ENCODE results near the gene SEC62.

DNA sequence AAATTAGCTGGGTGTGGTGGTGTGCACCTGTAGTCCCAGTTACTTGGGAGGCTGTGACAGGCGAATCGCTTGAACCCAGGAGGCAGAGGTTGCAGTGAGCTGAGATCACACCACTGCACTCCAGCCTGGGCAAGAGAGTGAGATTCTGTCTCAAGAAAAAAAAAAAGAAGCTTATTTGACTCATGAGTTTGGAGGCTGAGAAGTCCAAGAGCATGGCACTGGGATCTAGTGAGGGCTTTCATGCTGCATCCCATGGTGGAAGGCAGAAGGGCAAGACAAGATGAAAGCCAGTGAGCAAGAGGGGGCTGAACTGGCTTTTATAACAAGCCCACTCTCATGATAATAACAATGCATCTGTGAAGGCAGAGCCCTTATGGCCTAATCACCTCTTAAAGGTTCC, 33.4 kb downstream of the SEC62 start:
- TF ChIP-seq, protein P1, sequence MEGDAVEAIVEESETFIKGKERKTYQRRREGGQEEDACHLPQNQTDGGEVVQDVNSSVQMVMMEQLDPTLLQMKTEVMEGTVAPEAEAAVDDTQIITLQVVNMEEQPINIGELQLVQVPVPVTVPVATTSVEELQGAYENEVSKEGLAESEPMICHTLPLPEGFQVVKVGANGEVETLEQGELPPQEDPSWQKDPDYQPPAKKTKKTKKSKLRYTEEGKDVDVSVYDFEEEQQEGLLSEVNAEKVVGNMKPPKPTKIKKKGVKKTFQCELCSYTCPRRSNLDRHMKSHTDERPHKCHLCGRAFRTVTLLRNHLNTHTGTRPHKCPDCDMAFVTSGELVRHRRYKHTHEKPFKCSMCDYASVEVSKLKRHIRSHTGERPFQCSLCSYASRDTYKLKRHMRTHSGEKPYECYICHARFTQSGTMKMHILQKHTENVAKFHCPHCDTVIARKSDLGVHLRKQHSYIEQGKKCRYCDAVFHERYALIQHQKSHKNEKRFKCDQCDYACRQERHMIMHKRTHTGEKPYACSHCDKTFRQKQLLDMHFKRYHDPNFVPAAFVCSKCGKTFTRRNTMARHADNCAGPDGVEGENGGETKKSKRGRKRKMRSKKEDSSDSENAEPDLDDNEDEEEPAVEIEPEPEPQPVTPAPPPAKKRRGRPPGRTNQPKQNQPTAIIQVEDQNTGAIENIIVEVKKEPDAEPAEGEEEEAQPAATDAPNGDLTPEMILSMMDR (IDR thresholded peaks at IDR 0.05; ENCODE audit: insufficient read depth, low read length), result no peak
- TF ChIP-seq POLR2AphosphoS5 (IDR thresholded peaks at IDR 0.05; ENCODE audit: low read depth), result no peak
- TF ChIP-seq, protein P2, sequence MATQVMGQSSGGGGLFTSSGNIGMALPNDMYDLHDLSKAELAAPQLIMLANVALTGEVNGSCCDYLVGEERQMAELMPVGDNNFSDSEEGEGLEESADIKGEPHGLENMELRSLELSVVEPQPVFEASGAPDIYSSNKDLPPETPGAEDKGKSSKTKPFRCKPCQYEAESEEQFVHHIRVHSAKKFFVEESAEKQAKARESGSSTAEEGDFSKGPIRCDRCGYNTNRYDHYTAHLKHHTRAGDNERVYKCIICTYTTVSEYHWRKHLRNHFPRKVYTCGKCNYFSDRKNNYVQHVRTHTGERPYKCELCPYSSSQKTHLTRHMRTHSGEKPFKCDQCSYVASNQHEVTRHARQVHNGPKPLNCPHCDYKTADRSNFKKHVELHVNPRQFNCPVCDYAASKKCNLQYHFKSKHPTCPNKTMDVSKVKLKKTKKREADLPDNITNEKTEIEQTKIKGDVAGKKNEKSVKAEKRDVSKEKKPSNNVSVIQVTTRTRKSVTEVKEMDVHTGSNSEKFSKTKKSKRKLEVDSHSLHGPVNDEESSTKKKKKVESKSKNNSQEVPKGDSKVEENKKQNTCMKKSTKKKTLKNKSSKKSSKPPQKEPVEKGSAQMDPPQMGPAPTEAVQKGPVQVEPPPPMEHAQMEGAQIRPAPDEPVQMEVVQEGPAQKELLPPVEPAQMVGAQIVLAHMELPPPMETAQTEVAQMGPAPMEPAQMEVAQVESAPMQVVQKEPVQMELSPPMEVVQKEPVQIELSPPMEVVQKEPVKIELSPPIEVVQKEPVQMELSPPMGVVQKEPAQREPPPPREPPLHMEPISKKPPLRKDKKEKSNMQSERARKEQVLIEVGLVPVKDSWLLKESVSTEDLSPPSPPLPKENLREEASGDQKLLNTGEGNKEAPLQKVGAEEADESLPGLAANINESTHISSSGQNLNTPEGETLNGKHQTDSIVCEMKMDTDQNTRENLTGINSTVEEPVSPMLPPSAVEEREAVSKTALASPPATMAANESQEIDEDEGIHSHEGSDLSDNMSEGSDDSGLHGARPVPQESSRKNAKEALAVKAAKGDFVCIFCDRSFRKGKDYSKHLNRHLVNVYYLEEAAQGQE (IDR thresholded peaks at IDR 0.05; ENCODE audit: insufficient replicate concordance, low read depth), result no peak
- no peak for TF ChIP-seq GABPA (IDR thresholded peaks at IDR 0.05; ENCODE audit: low read depth)

Measured in HL-60 (cell line).